HCT116 (cell line): ENCODE measurements around the gene DDX10.

Experiments
- POLR2A ChIP-seq: IDR thresholded peaks from 2 replicates; pipeline ENCODE4 v1.7.0; 2011; ENCODE audit warnings: borderline replicate concordance; ENCODE audit not compliant: insufficient read depth, insufficient read length; ENCODE audit errors: extremely low read depth
- TF ChIP-seq, protein P1 (sequence below), 3 experiments: fragments of 200-600 bp in 1 of 3; sonication (generic) in 1 of 3; IDR thresholded peaks in 2 of 3; conservative IDR thresholded peaks in 1 of 3; 2 replicates each; pipeline ENCODE4 v1.5.1; 2012 to 2017; ENCODE audit warnings: low read depth in 2 of 3, low read length in 2 of 3, antibody characterized with exemption in 1 of 3, borderline replicate concordance in 1 of 3, control low read depth in 1 of 3, mild to moderate bottlenecking in 1 of 3, mixed read lengths in 1 of 3, mixed run types in 1 of 3, moderate library complexity in 1 of 3; ENCODE audit not compliant: insufficient read depth in 1 of 3

DNA sequence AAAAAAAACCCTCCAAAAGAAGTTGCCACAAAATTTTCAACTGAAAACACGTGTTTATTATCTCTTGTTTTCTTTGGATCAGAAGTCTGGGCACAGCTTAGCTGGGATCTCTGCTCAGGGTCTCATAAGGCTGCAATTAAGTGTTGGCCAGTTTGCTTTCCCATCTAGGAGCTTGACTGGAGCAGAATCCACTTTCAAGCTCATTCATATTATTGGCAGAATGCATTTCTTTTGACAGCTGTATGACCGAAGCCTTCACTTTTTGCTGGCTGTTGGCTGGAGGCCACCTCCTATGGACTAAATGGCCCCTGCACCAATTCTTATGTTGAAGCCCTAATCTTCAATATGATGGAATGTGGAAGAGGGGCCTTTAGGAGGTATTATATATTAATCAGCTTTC is 139.6 kb downstream of the DDX10 start:
- TF ChIP-seq, protein P1, sequence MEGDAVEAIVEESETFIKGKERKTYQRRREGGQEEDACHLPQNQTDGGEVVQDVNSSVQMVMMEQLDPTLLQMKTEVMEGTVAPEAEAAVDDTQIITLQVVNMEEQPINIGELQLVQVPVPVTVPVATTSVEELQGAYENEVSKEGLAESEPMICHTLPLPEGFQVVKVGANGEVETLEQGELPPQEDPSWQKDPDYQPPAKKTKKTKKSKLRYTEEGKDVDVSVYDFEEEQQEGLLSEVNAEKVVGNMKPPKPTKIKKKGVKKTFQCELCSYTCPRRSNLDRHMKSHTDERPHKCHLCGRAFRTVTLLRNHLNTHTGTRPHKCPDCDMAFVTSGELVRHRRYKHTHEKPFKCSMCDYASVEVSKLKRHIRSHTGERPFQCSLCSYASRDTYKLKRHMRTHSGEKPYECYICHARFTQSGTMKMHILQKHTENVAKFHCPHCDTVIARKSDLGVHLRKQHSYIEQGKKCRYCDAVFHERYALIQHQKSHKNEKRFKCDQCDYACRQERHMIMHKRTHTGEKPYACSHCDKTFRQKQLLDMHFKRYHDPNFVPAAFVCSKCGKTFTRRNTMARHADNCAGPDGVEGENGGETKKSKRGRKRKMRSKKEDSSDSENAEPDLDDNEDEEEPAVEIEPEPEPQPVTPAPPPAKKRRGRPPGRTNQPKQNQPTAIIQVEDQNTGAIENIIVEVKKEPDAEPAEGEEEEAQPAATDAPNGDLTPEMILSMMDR (IDR thresholded peaks at IDR 0.05 in 2 of 3, conservative IDR thresholded peaks at IDR 0.05 in 1 of 3; ENCODE audit: borderline replicate concordance in 1 of 3, insufficient read depth in 1 of 3, low read depth in 2 of 3, low read length in 2 of 3): no peak
- no peak for TF ChIP-seq POLR2A
